Measurements from ENCODE around the gene TAB2. TPM values are rescaled to one million over a fixed set of nuclear protein-coding genes. Genes with fewer than 3 reads are reported as not detected.

Gene TAB2
- total RNA-seq, 1 experiment from 2014 or later = 56.7 TPM

- H2AFZ ChIP-seq (ENCODE audit: low read depth, low read length, poor library complexity, severe bottlenecking) = no peak overlapping the region
- H3K27ac ChIP-seq (ENCODE audit: low read depth, low read length) = no peak overlapping the region
- TF ChIP-seq TCF7L2 (IDR thresholded peaks at IDR 0.05; ENCODE audit: borderline replicate concordance, extremely low read depth, insufficient read depth, insufficient read length) (no peak), MAX (IDR thresholded peaks at IDR 0.05) (no peak), RAD21 (IDR thresholded peaks at IDR 0.05; ENCODE audit: low read depth) (no peak), REST (IDR thresholded peaks at IDR 0.05; ENCODE audit: low read depth) (no peak), CTCF (IDR thresholded peaks at IDR 0.05 in 2 of 3, conservative IDR thresholded peaks at IDR 0.05 in 1 of 3; ENCODE audit: borderline replicate concordance in 1 of 3, insufficient read depth in 1 of 3, low read depth in 2 of 3, low read length in 2 of 3) (no peak), ELF1 (IDR thresholded peaks at IDR 0.05; ENCODE audit: borderline replicate concordance, low read depth) (no peak), CBX3 (IDR thresholded peaks at IDR 0.05; ENCODE audit: low read depth) (no peak), YY1 (IDR thresholded peaks at IDR 0.05; ENCODE audit: extremely low read depth, insufficient replicate concordance, low read depth, low read length) (no peak), ATF3 (IDR thresholded peaks at IDR 0.05) (no peak), SP1 (IDR thresholded peaks at IDR 0.05; ENCODE audit: low read depth) (no peak), ZFX (IDR thresholded peaks at IDR 0.05) (no peak)
- H3K9me2 ChIP-seq (ENCODE audit: insufficient read depth) = no peaks in the 10 kb centered on the region
- H3K4me2 ChIP-seq (ENCODE audit: low read length) = no peak overlapping the region
- H3K9ac ChIP-seq (ENCODE audit: low read length) = no peak overlapping the region
- H4K20me1 ChIP-seq (ENCODE audit: insufficient read depth) = no peaks in the 10 kb centered on the region
- H3K36me3 ChIP-seq (ENCODE audit: control insufficient read depth in 1 of 2, insufficient read depth in 2 of 2, low read length in 2 of 2) = no peaks in the 10 kb centered on the region
- intact Hi-C loops (cut with micrococcal nuclease) = no loop called here
- peaks cover 8 to 10% of the 10 kb centered on the region in 2 experiments; a peak in 3 of 4 replicates for H3K4me1 ChIP-seq (ENCODE audit: control insufficient read depth in 1 of 2, insufficient read depth in 2 of 2, low read length in 2 of 2)
- no peaks in the 10 kb centered on the region for H3K79me2 ChIP-seq (ENCODE audit: insufficient read depth, low read length)
- no peaks in the 10 kb centered on the region for H3K9me3 ChIP-seq (ENCODE audit: control insufficient read depth in 1 of 2, insufficient read depth in 1 of 2, low read depth in 1 of 2, low read length in 2 of 2)
- no TSS peak for BruUV-seq (replicated peaks)
- POLR2A ChIA-PET = no interaction called here
- H3K27me3 ChIP-seq (ENCODE audit: insufficient read depth, low read length) = no peaks in the 10 kb centered on the region
- ATAC-seq (no peak), DNase-seq (ENCODE audit: low read depth, low spot score) (no peak)
- RAD21 ChIA-PET (ENCODE audit: low non-redundant PET in 1 of 2, low total read pairs in 2 of 2, uncharacterized antibody in 2 of 2, unreplicated experiment in 2 of 2) = no interaction called here
- CTCF ChIA-PET = no interaction called here
- H3K4me3 ChIP-seq (replicated peaks in 1 of 2; ENCODE audit: low read depth in 1 of 2, low read length in 2 of 2) = no peak overlapping the region
Measured at GRCh38 chr6:149449831-149450678, 132.5 kb downstream of the TAB2 start.

All from HCT116 (cell line).